Mesenteric fat pad (tissue), 1 donor: ENCODE measurements around the gene TBC1D14. TPM values are rescaled to one million over a fixed set of nuclear protein-coding genes. Genes with fewer than 3 reads are reported as not detected.
"Not testable (repeated sequence)": the region's sequence is repeated elsewhere in the genome, so short reads cannot be mapped to it uniquely, and the experiment has no call there.

Experiments
- DNase-seq: peaks from one replicate; pipeline ENCODE4 v3.0.0-alpha.2; 2020; ENCODE audit warnings: low spot score
- total RNA-seq: library from RNA; stranded (reverse); fragmentation: NEBNext Ultra II Directional; extraction: Animal tissue kit (Norgen Biotek cat#: 25700); gene quantifications from one replicate; pipeline ENCODE4 v1.2.1, GENCODE V29; 2021
- donor health status: DM: yes; HTN: yes; CAD: no.

The TBC1D14 gene
- total RNA-seq, 1 donor from 2014 or later, result 54.3 TPM

DNA sequence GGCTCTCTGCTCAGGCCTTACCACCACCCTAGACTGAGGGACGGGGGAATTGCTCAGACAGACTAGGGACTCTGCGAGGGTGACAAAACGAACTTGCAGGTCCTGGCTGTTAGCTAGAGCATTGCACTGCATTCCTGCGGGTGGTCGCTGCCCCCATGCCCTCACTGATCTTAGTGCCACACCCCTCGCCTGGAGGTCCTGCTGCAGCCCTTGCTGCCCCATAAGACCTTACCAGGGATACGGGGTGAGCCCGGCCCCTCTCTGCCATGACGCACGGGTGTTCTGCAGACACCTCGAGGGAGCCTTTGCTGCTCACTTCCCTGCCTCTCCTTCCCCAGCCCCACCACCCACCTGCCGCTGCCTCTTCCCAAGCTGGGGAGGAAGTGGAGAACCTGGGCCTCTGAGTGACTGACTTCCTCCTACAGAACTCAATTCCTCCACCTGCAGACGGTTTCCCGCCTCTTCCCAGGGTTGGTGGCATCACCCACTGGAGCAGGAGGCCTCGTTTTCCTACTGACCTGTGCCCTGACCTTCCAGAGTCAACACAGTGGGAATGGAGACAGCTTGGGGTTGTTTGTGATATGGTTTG, 19.8 kb upstream of the TBC1D14 start:
- DNase-seq, result no peak

- no peak for DNase-seq
Observed at GRCh38 chr4:6890358-6890757, 19.3 kb upstream of the TBC1D14 start.

- not testable (repeated sequence) for DNase-seq
Observed at GRCh38 chr4:6890971-6891370, 18.7 kb upstream of the TBC1D14 start.

DNA sequence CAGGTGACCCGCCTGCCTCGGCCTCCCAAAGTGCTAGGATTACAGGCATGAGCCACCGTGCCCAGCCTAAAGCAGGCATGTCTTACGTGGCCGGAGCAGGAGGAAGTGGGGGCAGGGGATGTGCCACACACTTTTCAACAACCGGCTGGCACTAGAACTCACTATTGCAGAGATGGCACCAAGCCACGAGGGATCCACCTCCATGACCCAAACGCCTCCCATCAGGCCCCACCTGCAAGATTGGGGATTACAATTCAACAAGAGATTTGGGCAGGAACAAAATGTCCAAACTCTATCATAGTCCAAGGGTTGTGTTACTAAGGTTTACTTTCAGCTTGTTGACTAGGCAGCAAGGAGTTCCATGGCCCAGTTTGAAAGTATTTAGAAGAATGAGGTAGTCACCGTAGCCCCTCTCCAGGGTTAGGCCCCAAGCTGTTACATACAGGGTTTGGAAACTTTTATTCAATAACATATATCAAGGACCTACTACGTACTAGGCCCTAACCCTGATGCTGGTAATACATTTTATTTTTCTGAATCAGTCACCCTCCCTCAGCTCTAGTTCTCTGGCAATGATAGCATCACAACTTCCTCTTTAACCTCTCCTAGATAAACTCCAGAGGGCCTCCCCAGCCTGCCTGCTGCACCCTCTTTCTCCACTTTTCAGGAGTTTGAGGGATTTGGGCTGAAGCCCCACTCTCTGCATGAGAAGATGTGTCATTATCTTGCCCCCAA, 18.0 kb upstream of the TBC1D14 start:
- no peak for DNase-seq

- DNase-seq, result no peak
Observed at GRCh38 chr4:6892190-6892908, 17.3 kb upstream of the TBC1D14 start.

- DNase-seq, result no peak
Observed at GRCh38 chr4:6892909-6893202, 16.8 kb upstream of the TBC1D14 start.

DNA sequence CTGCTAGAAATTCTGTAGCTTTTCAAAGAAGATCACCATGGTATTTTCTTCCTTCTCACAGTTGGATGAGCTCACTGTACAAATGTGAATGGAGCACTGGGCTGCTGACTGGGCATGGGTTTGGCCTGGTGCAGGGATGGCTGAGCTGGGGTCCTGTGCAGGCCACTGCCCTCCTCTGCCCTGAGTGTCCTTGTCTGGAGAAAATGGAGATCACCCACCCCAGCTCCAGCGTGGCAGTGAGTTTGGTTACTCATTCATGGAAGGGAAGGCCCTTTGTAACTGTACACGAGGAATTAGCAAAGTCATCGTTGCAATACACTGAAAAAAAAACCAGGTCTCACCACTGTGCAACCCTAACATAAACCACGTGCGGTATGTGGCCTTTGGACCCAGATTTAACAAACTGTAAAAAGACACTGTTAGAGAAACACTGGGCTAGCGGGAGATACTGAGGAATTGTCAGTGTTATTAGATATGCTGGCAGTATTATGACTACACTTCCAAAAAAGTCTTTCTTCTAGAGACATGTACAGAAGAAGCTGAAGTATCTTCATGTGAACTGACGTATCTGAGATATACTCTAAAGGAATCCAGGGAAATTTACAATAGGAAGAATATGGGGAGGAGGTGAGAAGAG, 16.1 kb upstream of the TBC1D14 start:
- DNase-seq, result no peak

GRCh38 chr4:6894086-6894478, 15.5 kb upstream of the TBC1D14 start:
- DNase-seq, result no peak

DNA sequence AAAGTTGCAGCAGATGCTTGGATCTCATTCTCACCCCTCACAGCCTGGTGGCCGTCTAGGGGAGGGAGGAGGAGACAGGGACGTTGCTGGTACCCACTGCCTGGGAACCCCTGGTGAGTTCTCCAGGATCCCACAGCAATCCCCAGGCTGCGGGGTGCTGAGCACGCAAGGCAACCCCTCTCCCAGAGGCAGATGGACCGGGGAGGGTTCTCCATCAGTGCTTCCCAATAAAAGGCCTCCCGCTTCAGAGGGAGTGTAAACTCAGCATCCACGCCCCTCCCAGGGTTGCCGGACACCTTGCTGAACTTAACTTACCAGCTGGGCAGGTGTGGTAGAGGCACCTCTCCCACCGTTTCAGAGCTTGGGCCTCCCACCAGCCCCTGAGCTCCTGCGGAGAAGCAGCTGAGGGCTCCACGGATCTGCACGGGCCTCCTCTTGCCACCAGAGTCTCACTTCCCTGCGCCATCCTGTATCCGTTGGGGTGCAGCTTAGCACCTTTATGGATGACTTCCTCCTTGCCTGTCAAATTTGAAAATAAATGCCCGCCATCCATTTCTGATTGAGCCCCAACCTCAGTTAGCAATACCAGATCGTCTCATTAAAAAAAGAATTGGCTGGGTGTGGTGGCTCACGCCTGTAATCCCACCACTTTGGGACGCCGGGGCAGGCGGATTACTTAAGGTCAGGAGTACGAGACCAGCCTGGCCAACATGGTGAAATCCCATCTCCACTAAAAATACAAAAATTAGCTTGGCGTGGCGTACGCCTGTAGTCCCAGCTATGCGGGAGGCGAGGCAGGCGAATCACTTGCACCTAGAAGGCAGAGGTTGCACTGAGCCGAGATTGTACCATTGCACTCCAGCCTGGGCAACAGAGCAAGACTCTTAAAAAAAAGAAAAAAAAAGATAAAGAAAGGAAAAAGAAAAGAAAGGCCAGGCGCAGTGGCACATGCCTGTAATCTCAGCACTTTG, 14.8 kb upstream of the TBC1D14 start:
- DNase-seq, result no peak

DNA sequence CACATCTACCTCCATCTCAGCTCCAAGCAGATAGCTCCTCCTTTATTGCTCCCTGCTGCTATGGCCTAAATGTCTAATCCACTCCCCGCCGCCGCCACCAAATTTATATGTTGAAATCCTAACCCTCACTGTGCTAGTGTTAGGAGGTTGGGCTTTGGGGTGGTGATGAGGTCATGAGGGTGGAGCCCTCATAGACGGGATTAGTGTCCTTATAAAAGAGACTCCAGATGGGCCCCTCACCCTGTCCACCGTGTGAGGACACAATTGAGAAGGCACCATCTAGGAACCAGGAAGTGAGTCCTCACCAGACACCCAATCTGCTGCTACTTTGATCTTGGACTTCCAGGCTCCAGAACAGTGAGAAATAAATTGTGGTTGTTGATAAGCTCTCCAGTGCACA, 13.6 kb upstream of the TBC1D14 start:
- no peak for DNase-seq

DNA sequence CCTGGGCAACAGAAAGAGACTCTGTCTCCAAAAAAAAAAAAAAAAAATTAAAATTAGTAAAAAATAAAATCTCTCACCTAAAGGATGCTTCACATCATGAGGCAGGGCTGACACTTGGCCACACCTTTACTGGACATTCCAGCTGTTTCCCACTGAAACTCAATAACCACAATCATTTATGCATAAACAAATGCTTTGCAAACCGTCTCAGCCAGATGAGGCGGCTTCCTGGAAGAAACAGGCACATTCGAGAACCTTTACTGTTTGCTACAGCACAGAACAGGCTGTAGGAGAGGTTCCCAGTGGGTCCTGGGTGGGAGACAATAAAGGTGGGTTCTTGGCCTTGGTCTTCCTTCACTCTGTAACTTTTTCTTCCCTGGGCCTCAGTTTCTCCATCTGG, 10.9 kb upstream of the TBC1D14 start:
- no peak for DNase-seq

- no peak for DNase-seq
Observed at GRCh38 chr4:6900181-6900812, 9.3 kb upstream of the TBC1D14 start.

DNA sequence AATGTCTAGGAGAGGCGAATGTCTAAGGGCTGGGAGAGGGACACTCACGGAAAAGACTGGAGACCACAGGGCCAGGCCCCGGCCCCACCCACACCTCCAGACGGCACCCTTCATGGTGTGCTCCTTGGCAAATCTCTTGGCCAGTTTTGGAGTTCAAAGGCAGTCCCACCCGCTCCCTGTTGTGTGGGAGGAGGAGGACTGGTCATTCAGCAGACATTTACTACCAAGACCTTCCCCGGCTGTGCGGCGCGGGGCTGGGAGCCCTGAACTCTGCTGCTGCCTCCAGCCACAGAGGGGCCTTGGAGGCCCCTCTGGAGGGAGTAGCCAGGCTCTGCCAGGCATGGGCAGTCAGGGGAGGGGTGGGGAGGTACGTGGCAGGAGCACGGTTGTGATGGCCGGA, 8.7 kb upstream of the TBC1D14 start:
- no peak for DNase-seq

DNA sequence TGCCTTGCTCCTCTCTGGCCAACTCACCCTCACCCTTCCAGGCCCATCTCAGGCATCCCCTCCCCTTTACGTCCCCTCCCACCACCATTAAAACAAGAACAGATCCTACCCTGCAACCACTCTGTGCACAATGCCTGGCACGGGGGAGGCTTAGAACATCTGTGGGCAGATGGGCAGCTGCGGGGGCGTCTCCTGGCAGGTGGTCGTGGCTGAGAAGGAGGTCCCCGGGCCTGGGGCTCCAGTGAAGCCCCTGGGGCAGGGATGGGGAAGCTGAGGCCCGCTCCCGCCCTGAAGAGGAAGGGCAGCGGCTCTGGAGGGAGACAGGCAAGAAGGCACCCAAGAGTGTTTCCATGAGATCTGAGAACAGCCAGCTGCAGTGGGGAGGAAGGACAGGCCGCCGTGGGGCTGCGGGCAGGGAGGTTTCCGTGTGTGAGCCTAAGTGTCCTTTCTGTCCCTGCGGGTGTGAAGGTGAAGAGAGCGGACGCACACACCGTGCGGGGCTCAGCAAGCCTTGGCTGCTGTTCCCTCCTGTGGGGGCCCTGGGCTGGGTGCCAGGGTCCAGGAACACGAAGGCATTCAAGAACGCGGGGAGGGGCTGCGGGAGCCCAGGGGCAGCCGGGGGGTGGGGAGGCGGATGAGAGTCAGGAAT, 7.8 kb upstream of the TBC1D14 start:
- DNase-seq, result no peak

DNA sequence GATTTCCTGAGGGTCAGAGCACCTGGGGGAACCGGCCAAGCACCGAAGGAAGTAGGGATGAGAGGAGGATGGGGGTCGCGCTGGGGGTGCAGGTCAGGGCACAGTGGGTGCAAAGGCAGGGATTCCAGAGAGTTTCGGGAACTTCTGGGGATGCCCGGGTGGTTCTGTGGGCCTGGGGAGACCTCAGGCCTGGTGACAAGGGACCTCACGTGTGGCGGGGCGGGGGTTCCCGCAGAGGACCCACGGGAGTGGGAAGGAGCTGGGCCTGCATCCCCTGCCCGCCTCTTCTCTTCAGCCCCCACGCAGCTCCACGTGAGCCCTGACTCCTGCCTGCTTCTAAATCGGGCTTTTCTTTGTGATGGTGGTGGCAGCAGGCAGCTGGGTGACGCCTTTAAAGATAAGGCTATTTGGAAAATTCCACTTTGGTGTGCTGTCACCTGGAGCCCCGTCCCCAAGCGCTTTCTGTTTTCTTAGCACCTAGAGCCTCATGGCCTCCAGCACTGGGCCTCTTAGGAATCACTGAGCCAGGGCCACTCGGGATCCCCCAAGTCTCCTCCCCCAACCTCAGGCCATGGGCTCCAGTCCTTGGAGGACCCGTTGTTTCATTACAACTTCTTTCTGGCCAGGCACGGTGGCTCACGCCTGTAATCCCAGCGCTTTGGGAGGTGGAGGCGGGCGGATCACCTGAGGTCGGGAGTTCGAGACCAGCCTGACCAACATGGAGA, 7.1 kb upstream of the TBC1D14 start:
- DNase-seq, result no peak

- DNase-seq, result no peak
Observed at GRCh38 chr4:6905516-6906445, 3.8 kb upstream of the TBC1D14 start.

DNA sequence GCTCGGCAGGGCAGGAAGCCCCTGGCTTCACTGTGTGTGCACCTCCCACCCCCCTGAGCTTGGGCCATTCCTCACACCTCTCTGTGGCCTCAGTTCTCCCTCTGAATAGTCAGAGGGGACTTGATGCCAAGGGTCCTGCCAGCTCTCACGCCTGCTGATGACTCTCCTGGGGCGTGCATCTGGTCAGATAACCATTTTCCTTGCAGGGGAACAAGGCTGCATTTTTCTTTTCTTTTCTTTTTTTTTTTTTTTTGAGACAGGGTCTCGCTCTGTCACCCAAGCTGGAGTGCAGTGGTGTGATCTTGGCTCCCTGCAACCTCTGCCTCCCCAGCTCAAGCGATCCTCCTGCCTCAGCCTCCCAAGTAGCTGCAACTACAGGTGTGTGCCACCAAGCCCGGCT, 3.1 kb upstream of the TBC1D14 start:
- DNase-seq, result not testable (repeated sequence)

DNA sequence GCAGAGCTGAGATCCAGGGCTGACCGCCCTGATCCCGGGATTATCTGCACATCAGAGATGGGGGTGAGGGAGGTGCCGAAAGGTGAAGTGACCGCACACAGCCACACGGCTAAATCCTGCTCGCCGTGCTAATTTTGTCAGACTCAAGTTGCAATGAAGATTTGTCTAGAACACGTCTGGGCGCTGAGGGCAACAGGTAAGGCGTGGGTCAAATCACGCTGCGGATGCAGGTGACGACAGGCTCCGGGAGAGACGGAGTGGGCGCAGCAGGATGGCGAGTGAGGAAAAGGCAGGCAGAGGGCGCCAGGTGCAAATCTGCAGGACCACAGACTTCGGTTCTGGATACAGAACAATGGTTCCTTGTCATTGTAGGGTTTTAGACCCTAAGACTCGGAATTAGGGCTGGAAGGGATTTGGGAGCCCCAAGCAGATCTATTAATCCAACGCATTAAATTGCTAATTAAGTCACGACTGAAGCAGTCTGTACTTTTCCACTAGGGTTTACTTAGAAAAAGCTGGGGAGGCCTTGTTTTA, 1.9 kb upstream of the TBC1D14 start:
- no peak for DNase-seq
